Measurements from ENCODE around the gene NUDT21. TPM values are rescaled to one million over a fixed set of nuclear protein-coding genes. Genes with fewer than 3 reads are reported as not detected.

Gene NUDT21
- total and polyA plus RNA-seq, 10 of the 15 experiments (the other 5 are each of a cell fraction or from before 2014, with no cell fraction given), result 70.1 to 229 (median 127) TPM

GRCh38 chr16:56408379-56409098 is 42.6 kb downstream of the NUDT21 start:
- Histone ChIP-seq H3K4me2 (ENCODE audit: control insufficient read depth, insufficient read depth) (no peak overlapping the region), H3K27ac (ENCODE audit: control insufficient read depth, insufficient read depth) (no peak overlapping the region), H4K20me1 (ENCODE audit: control insufficient read depth, insufficient read depth) (no peaks in the 10 kb centered on the region), H3K27me3 (replicated peaks in 1 of 2; ENCODE audit: control insufficient read depth in 2 of 2, insufficient read depth in 2 of 2, low read length in 1 of 2) (no peaks in the 10 kb centered on the region), H2AFZ (ENCODE audit: control insufficient read depth, low read depth, low read length) (no peak overlapping the region), H3K4me3 (no peak overlapping the region), H3K9ac (ENCODE audit: control insufficient read depth, insufficient read depth, low read length) (no peak overlapping the region), H3K79me2 (ENCODE audit: control insufficient read depth, insufficient read depth, low read length) (no peaks in the 10 kb centered on the region; the same call in 1 of the 2 replicates), H3K36me3 (ENCODE audit: control insufficient read depth in 2 of 2, insufficient read depth in 2 of 2, low read length in 1 of 2) (peaks cover 7 to 20% of the 10 kb centered on the region in 2 experiments), H3K4me1 (ENCODE audit: control insufficient read depth, insufficient read depth, low read length) (no peaks in the 10 kb centered on the region), H3K9me3 (replicated peaks; ENCODE audit: control insufficient read depth, insufficient read depth, low read length) (no peaks in the 10 kb centered on the region)
- POLR2A ChIA-PET, result no interaction called here
- SMC1A ChIA-PET (ENCODE audit: uncharacterized antibody, unreplicated experiment), result interaction anchor here (1.1 to 1.9 kb wide), 3 partner anchors 12 to 906 kb away, joined by 3 to 6 read pairs (median 3); no protein-coding TSS in a partner anchor
- intact Hi-C loops (cut with micrococcal nuclease; ENCODE audit: unreplicated experiment), result no loop called here
- RAD21 ChIA-PET (ENCODE audit: unreplicated experiment), result no interaction called here
- no peak for FAIRE-seq
- in situ Hi-C loops (cut with MboI), result no loop called here
- WGBS (ENCODE audit: insufficient coverage, insufficient replicate concordance, low lambda C conversion rate, missing lambda C conversion rate), result 90% methylated on average over 7 of the region's 7 CpGs
- CTCF ChIA-PET, result interaction anchor here (1.0 to 2.0 kb wide), 4 partner anchors 8 to 19 kb away, joined by 3 to 5 read pairs (median 4); no protein-coding TSS in a partner anchor
- no TSS peak for BruUV-seq (replicated peaks)
- no peak for ATAC-seq
- DNase-seq (ENCODE audit: low read depth, low spot score), result no peak
- TF ChIP-seq CHD4 (IDR thresholded peaks at IDR 0.05) (no peak), RELB (IDR thresholded peaks at IDR 0.05; ENCODE audit: low read depth) (no peak), ZBTB4 (CRISPR knock-in tag; IDR thresholded peaks at IDR 0.05) (no peak), POLR2AphosphoS2 (IDR thresholded peaks at IDR 0.05; ENCODE audit: low read depth, low read length) (no peak), CTCF (IDR thresholded peaks at IDR 0.05 in 2 of 3, conservative IDR thresholded peaks at IDR 0.05 in 1 of 3; ENCODE audit: control insufficient read depth in 2 of 3, extremely low read depth in 1 of 3, insufficient read depth in 1 of 3, low read depth in 3 of 3, low read length in 3 of 3) (no peak), SRF (IDR thresholded peaks at IDR 0.05; ENCODE audit: low read depth in 2 of 2, low read length in 2 of 2) (no peak), NFXL1 (IDR thresholded peaks at IDR 0.05; ENCODE audit: borderline replicate concordance) (no peak), POLR2A (IDR thresholded peaks at IDR 0.05; ENCODE audit: low read depth, low read length) (no peak), BCL11A (IDR thresholded peaks at IDR 0.05; ENCODE audit: low read depth, low read length) (no peak), BRCA1 (IDR thresholded peaks at IDR 0.05; ENCODE audit: low read depth, low read length) (no peak), ZBTB11 (CRISPR knock-in tag; IDR thresholded peaks at IDR 0.05) (no peak)

All from GM12878 (cell line).